PC-9 (cell line): ENCODE data around the gene PROP1.
"Not testable (repeated sequence)": the region's sequence is repeated elsewhere in the genome, so short reads cannot be mapped to it uniquely, and the experiment has no call there.

Experiments
- CTCF ChIP-seq: fragments of 200-600 bp; sonication (generic); conservative IDR thresholded peaks from 2 replicates; pipeline ENCODE4 v1.6.1; 2017; ENCODE audit warnings: mixed run types, antibody characterized with exemption, mild to moderate bottlenecking, moderate library complexity
- EZH2 ChIP-seq: fragments of 200-600 bp; sonication (generic); IDR thresholded peaks from 2 replicates; pipeline ENCODE4 v1.8.0; 2017; ENCODE audit warnings: antibody characterized with exemption, low read depth

- TF ChIP-seq CTCF, EZH2: not testable (repeated sequence)
Measured at GRCh38 chr5:177943805-177944736, 52.0 kb downstream of the PROP1 start.
